ENCODE results near the gene RAP1GAP2. TPM values are rescaled to one million over a fixed set of nuclear protein-coding genes. Genes with fewer than 3 reads are reported as not detected.
"Not testable (repeated sequence)": the region's sequence is repeated elsewhere in the genome, so short reads cannot be mapped to it uniquely, and the experiment has no call there.

The RAP1GAP2 gene
- total RNA-seq, 1 donor from 2014 or later, result 0.34 TPM

DNA sequence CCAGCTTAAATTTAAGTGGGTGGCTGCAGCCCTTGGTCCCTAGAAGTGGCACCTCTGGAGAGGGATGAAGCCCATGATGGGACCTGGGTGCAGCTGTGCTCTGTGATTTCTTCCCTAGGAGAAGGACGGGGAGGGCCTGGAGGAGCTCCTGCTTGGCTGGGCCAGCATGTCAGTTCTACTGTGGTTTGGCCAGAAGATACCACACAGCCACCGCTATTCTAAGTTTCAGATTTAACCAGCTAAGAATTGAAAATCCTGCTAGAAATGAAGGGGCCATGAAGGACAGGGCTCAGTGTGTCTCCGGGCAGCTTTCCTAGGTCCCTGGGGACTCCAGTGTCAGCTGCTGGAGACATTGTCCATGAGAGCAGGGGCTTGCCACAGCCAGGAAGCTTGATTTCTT lies 9.7 kb downstream of the RAP1GAP2 start:
- intact Hi-C loops (cut with micrococcal nuclease), result no loop called here
- H3K9me3 Mint-ChIP-seq, result no peaks in the 10 kb centered on the region
- H3K27ac Mint-ChIP-seq, result no peak overlapping the region
- no peak for DNase-seq (ENCODE audit: low spot score)
- peaks cover 6% of the 10 kb centered on the region for H3K4me1 Mint-ChIP-seq (ENCODE audit: low read depth)
- H3K27me3 Mint-ChIP-seq (ENCODE audit: insufficient read depth), result peaks cover 8% of the 10 kb centered on the region
- H3K36me3 Mint-ChIP-seq (ENCODE audit: low read depth), result peaks cover 8% of the 10 kb centered on the region
- no peak overlapping the region for H3K4me3 Mint-ChIP-seq

DNA sequence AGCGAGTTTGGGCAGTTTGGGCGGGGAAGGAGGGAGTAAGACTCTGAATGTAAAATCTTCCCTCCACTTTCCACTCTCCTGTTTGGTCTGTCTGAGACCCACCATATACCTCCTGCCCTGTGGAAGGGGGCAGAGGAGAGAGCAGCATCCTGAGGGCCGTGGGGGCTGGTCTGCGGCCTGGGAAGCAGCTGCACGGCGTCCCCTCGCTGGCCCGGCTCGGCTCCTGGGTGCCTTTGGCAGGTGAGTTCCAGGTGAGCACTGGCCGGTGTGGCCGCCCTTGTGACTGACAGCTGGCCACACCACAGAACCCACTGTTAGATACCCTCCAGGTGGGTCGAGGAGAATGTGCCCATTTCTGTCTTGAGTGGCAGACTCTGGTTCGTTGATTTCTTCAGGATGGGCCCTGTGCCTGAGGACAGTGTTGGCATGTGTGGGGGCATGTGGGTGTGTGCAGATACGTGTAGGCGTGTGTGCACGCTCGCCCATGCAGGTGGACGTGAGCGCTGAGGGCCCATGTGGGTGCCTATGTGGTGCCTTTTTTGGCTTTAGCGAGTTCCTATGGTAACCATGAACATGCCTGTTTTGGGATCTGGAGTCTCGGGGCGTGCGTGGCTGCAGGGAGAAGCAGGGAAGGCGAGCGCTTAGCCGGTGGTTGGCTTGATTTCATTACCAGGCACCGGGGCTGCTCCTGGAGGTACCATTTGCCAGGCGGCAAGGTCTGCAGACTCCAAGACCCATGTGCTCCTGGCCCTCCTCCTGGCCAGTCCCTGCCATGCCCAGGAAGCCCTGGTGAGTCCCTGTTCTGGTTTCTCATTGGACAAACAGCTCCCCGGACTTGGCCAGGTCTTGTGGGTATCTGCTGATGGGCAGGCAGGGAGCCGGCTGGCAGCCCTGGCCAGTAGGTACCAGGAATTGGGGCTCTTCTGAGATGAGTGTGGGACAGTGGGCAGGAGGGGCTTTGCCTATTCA lies 12.4 kb downstream of the RAP1GAP2 start:
- DNase-seq (ENCODE audit: low spot score), result no peak
- H3K27me3 Mint-ChIP-seq (ENCODE audit: insufficient read depth), result peaks cover 25% of the 10 kb centered on the region
- H3K36me3 Mint-ChIP-seq (ENCODE audit: low read depth), result no peaks in the 10 kb centered on the region
- H3K27ac Mint-ChIP-seq, result no peak overlapping the region
- H3K4me1 Mint-ChIP-seq (ENCODE audit: low read depth), result peaks cover 14% of the 10 kb centered on the region
- no peaks in the 10 kb centered on the region for H3K9me3 Mint-ChIP-seq
- H3K4me3 Mint-ChIP-seq, result no peak overlapping the region
- intact Hi-C loops (cut with micrococcal nuclease), result no loop called here

- H3K4me3 Mint-ChIP-seq, result no peak overlapping the region
These were observed 13.1 kb downstream of the RAP1GAP2 start for GRCh38 chr17:2809337-2809736.

DNA sequence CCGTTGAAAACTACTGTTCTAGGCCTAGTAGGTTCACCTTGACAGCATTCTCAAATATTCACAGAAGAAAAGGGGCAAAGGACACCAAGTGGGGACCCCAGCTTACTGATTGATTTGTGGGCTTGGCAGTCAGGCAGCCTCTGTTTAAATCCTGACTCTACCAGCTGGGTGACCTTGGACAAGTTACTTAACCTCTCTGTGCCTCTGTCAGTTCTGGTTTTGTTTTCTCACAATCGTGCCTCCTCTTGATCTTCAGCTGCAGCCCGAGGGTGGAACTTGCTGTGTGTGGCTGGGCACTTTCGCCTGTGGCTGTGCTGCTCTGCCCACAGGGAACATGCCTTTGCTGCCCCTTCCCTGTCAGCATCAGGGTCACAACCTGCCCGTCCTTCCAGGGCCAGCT lies 17.8 kb downstream of the RAP1GAP2 start:
- DNase-seq (ENCODE audit: low spot score), result no peak
- peak overlapping the region; percentile 37 for H3K4me3 Mint-ChIP-seq
- peaks cover 23% of the 10 kb centered on the region for H3K4me1 Mint-ChIP-seq (ENCODE audit: low read depth)
- no peaks in the 10 kb centered on the region for H3K36me3 Mint-ChIP-seq (ENCODE audit: low read depth)
- H3K27me3 Mint-ChIP-seq (ENCODE audit: insufficient read depth), result peaks cover 29% of the 10 kb centered on the region
- no peak overlapping the region for H3K27ac Mint-ChIP-seq
- intact Hi-C loops (cut with micrococcal nuclease), result loop anchor here (1.0 kb wide), 2 partner anchors 18 to 22 kb away; partner anchors contain the start of gene RAP1GAP2
- H3K9me3 Mint-ChIP-seq, result no peaks in the 10 kb centered on the region

More at GRCh38 chr17:2809337-2809736, 13.1 kb downstream of the RAP1GAP2 start:
- Mint-ChIP-seq H3K4me1 (ENCODE audit: low read depth) (peaks cover 20% of the 10 kb centered on the region), H3K36me3 (ENCODE audit: low read depth) (no peaks in the 10 kb centered on the region), H3K9me3 (no peaks in the 10 kb centered on the region), H3K27me3 (ENCODE audit: insufficient read depth) (peaks cover 29% of the 10 kb centered on the region), H3K27ac (no peak overlapping the region)
- intact Hi-C loops (cut with micrococcal nuclease), result no loop called here
- no peak for DNase-seq (ENCODE audit: low spot score)

- H3K9me3 Mint-ChIP-seq, result no peaks in the 10 kb centered on the region
- intact Hi-C loops (cut with micrococcal nuclease), result loop anchor here (1.0 kb wide), 2 partner anchors 18 to 22 kb away; partner anchors contain the start of gene RAP1GAP2
- peak overlapping the region; percentile 37 for H3K4me3 Mint-ChIP-seq
- peaks cover 34% of the 10 kb centered on the region for H3K27me3 Mint-ChIP-seq (ENCODE audit: insufficient read depth)
- peak; percentile 89 for DNase-seq (ENCODE audit: low spot score)
- H3K36me3 Mint-ChIP-seq (ENCODE audit: low read depth), result no peaks in the 10 kb centered on the region
- peaks cover 23% of the 10 kb centered on the region for H3K4me1 Mint-ChIP-seq (ENCODE audit: low read depth)
- H3K27ac Mint-ChIP-seq, result no peak overlapping the region
These were observed 18.5 kb downstream of the RAP1GAP2 start for GRCh38 chr17:2814481-2815341.

GRCh38 chr17:2815781-2816185 lies 19.5 kb downstream of the RAP1GAP2 start:
- no peak overlapping the region for H3K4me3 Mint-ChIP-seq
- no peak for DNase-seq (ENCODE audit: low spot score)
- H3K27me3 Mint-ChIP-seq (ENCODE audit: insufficient read depth), result peaks cover 34% of the 10 kb centered on the region
- intact Hi-C loops (cut with micrococcal nuclease), result no loop called here
- no peaks in the 10 kb centered on the region for H3K9me3 Mint-ChIP-seq
- no peaks in the 10 kb centered on the region for H3K36me3 Mint-ChIP-seq (ENCODE audit: low read depth)
- H3K4me1 Mint-ChIP-seq (ENCODE audit: low read depth), result peaks cover 23% of the 10 kb centered on the region
- H3K27ac Mint-ChIP-seq, result no peak overlapping the region

GRCh38 chr17:2816688-2817087 lies 20.4 kb downstream of the RAP1GAP2 start:
- H3K27me3 Mint-ChIP-seq (ENCODE audit: insufficient read depth), result peaks cover 31% of the 10 kb centered on the region
- intact Hi-C loops (cut with micrococcal nuclease), result no loop called here
- no peak for DNase-seq (ENCODE audit: low spot score)
- no peaks in the 10 kb centered on the region for H3K9me3 Mint-ChIP-seq
- H3K4me3 Mint-ChIP-seq, result no peak overlapping the region
- no peak overlapping the region for H3K27ac Mint-ChIP-seq
- H3K4me1 Mint-ChIP-seq (ENCODE audit: low read depth), result peaks cover 23% of the 10 kb centered on the region
- H3K36me3 Mint-ChIP-seq (ENCODE audit: low read depth), result no peaks in the 10 kb centered on the region

- H3K4me3 Mint-ChIP-seq; intact Hi-C loops (cut with micrococcal nuclease); H3K9me3 Mint-ChIP-seq; DNase-seq (ENCODE audit: low spot score); H3K27ac Mint-ChIP-seq; H3K36me3 Mint-ChIP-seq (ENCODE audit: low read depth): not testable (repeated sequence)
- Mint-ChIP-seq H3K27me3 (ENCODE audit: insufficient read depth) (peaks cover 12% of the 10 kb centered on the region), H3K4me1 (ENCODE audit: low read depth) (peaks cover 11% of the 10 kb centered on the region)
These were observed 23.1 kb downstream of the RAP1GAP2 start for GRCh38 chr17:2819294-2819693.

GRCh38 chr17:2819921-2820501 lies 23.8 kb downstream of the RAP1GAP2 start:
- H3K27ac Mint-ChIP-seq, result no peak overlapping the region
- peaks cover 6% of the 10 kb centered on the region for H3K4me1 Mint-ChIP-seq (ENCODE audit: low read depth)
- no peaks in the 10 kb centered on the region for H3K36me3 Mint-ChIP-seq (ENCODE audit: low read depth)
- peaks cover 14% of the 10 kb centered on the region for H3K27me3 Mint-ChIP-seq (ENCODE audit: insufficient read depth)
- no peak for DNase-seq (ENCODE audit: low spot score)
- intact Hi-C loops (cut with micrococcal nuclease), result no loop called here
- H3K9me3 Mint-ChIP-seq, result no peaks in the 10 kb centered on the region
- H3K4me3 Mint-ChIP-seq, result no peak overlapping the region

GRCh38 chr17:2821868-2822267 lies 25.6 kb downstream of the RAP1GAP2 start:
- H3K27ac Mint-ChIP-seq, result no peak overlapping the region
- peaks cover under 1% of the 10 kb centered on the region for H3K4me1 Mint-ChIP-seq (ENCODE audit: low read depth)
- no peaks in the 10 kb centered on the region for H3K36me3 Mint-ChIP-seq (ENCODE audit: low read depth)
- intact Hi-C loops (cut with micrococcal nuclease), result no loop called here
- H3K9me3 Mint-ChIP-seq, result no peaks in the 10 kb centered on the region
- no peak for DNase-seq (ENCODE audit: low spot score)
- no peak overlapping the region for H3K4me3 Mint-ChIP-seq
- H3K27me3 Mint-ChIP-seq (ENCODE audit: insufficient read depth), result peaks cover 20% of the 10 kb centered on the region

DNA sequence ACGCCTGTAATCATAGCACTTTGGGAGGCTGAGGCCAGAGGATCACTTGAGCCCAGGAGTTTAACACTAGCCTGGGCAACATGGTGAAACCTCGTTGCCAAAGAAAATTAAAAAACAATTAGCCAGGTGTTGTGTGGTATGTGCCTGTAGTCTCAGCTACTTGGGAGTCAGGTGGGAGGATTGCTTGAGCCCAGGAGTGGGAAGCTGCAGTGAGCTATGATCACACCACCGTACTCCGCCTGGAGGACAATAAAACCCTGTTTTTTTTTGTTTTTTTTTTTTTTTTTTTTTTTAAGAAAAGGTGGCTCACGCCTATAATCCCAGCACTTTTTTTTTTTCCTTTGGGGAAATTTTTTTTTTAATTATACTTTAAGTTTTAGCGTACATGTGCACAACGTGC lies 26.1 kb downstream of the RAP1GAP2 start:
- intact Hi-C loops (cut with micrococcal nuclease), result no loop called here
- no peak overlapping the region for H3K4me3 Mint-ChIP-seq
- H3K9me3 Mint-ChIP-seq, result no peaks in the 10 kb centered on the region
- peaks cover 23% of the 10 kb centered on the region for H3K27me3 Mint-ChIP-seq (ENCODE audit: insufficient read depth)
- no peak for DNase-seq (ENCODE audit: low spot score)
- no peaks in the 10 kb centered on the region for H3K36me3 Mint-ChIP-seq (ENCODE audit: low read depth)
- no peak overlapping the region for H3K27ac Mint-ChIP-seq
- peaks cover 4% of the 10 kb centered on the region for H3K4me1 Mint-ChIP-seq (ENCODE audit: low read depth)

DNA sequence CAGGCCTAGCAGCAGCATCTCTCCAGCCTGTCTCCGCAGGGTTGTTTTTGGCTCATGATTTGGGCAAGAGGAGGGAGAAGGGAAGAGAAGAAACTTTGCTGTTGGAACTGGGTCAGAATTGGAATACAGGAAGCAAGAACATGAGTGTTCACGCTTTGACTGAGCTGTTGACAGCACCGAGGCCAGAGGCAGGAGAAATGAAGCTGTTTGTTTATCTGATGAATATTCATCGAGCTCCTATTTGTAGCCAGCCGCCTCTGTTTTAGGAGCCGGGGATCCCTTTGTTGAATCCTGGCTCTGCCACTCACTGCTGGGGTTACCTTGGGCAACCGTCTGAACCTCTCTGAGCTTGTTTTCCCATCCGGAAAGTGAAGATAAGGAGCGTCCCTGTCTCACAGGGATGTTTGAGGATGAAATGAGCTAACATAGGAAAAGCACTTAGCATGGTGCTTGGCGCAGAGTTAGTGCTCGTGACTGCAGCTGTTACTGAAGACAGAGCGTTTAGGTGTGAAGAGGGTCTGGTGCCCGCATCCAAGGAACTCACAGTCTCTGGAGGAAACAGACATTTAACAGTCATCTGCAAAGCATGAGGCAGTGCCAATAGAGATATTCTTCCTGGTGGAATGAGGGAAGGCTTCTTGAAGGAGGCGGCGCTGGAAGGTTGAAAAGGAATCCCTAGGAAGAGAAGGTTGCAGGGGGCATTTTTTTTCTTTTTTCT lies 29.2 kb downstream of the RAP1GAP2 start:
- Mint-ChIP-seq H3K9me3 (no peaks in the 10 kb centered on the region), H3K36me3 (ENCODE audit: low read depth) (no peaks in the 10 kb centered on the region), H3K27me3 (ENCODE audit: insufficient read depth) (peaks cover 26% of the 10 kb centered on the region), H3K4me1 (ENCODE audit: low read depth) (peaks cover 18% of the 10 kb centered on the region), H3K4me3 (no peak overlapping the region), H3K27ac (no peak overlapping the region)
- intact Hi-C loops (cut with micrococcal nuclease), result no loop called here
- no peak for DNase-seq (ENCODE audit: low spot score)

Measured in activated T-helper 1 cell treated with anti-CD3 and anti-CD28 coated beads, Interleukin-12 subunit alpha, Interleukin-12 subunit beta, Interleukin-2, Interleukin-4 antibody, amounts not matched to agents 30 ng/mL and 10 ng/mL and 1 ng/mL, durations not matched to agents 14 hours and 24 hours and 36 hours (primary cell).